ENCODE measurements around the gene DMBX1.

- TF ChIP-seq, protein P1, sequence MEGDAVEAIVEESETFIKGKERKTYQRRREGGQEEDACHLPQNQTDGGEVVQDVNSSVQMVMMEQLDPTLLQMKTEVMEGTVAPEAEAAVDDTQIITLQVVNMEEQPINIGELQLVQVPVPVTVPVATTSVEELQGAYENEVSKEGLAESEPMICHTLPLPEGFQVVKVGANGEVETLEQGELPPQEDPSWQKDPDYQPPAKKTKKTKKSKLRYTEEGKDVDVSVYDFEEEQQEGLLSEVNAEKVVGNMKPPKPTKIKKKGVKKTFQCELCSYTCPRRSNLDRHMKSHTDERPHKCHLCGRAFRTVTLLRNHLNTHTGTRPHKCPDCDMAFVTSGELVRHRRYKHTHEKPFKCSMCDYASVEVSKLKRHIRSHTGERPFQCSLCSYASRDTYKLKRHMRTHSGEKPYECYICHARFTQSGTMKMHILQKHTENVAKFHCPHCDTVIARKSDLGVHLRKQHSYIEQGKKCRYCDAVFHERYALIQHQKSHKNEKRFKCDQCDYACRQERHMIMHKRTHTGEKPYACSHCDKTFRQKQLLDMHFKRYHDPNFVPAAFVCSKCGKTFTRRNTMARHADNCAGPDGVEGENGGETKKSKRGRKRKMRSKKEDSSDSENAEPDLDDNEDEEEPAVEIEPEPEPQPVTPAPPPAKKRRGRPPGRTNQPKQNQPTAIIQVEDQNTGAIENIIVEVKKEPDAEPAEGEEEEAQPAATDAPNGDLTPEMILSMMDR (IDR thresholded peaks at IDR 0.05), result no peak
- TF ChIP-seq POLR2AphosphoS5 (IDR thresholded peaks at IDR 0.05) (no peak), EP300 (IDR thresholded peaks at IDR 0.05) (no peak), POLR2A (IDR thresholded peaks at IDR 0.05) (no peak)
Observed at GRCh38 chr1:46512135-46512791, 22.6 kb downstream of the DMBX1 start.
